Neural cell (in vitro differentiated cells): ENCODE measurements around the gene DCC. TPM values are rescaled to one million over a fixed set of nuclear protein-coding genes. Genes with fewer than 3 reads are reported as not detected.

Experiments
- H2AFZ ChIP-seq: fragments of 200-600, 300-800 bp; sonication (generic), shearing (Covaris generic); 2 replicates; pipeline ENCODE4 v1.6.0; 2014; ENCODE audit warnings: low read depth, mild to moderate bottlenecking, antibody characterized with exemption, low read length, moderate library complexity
- H3F3A ChIP-seq: fragments of 200-600 bp; shearing (Covaris generic); 2 replicates; pipeline ENCODE4 v1.6.1; 2016; ENCODE audit warnings: mild to moderate bottlenecking, moderate library complexity, mixed read lengths, antibody characterized with exemption, low read length; ENCODE audit not compliant: insufficient read depth, poor library complexity, severe bottlenecking
- H3K27ac ChIP-seq: fragments of 200-600, 300-800 bp; sonication (generic), shearing (Covaris generic); 2 replicates; pipeline ENCODE4 v1.5.1; 2014; ENCODE audit warnings: mild to moderate bottlenecking, low read length, moderate library complexity
- H3K27me3 ChIP-seq: fragments of 300-800, 200-600 bp; sonication (generic), shearing (Covaris generic); 2 replicates; pipeline ENCODE4 v1.6.0; 2014; ENCODE audit warnings: mild to moderate bottlenecking, low read depth, low read length, moderate library complexity; ENCODE audit not compliant: insufficient read depth
- H3K36me3 ChIP-seq: fragments of 300-800, 200-600 bp; sonication (generic), shearing (Covaris generic); 2 replicates; pipeline ENCODE4 v1.5.1; 2014; ENCODE audit warnings: mild to moderate bottlenecking, antibody characterized with exemption, low read length, moderate library complexity; ENCODE audit not compliant: insufficient read depth
- H3K4me2 ChIP-seq: fragments of 300-800, 200-600 bp; sonication (generic), shearing (Covaris generic); 2 replicates; pipeline ENCODE4 v1.6.0; 2014; ENCODE audit warnings: mild to moderate bottlenecking, low read length
- H3K4me3 ChIP-seq: fragments of 300-800, 200-600 bp; sonication (generic), shearing (Covaris generic); 2 replicates; pipeline ENCODE4 v1.5.1; 2014; ENCODE audit warnings: mild to moderate bottlenecking, low read length, moderate library complexity
- H3K79me2 ChIP-seq: fragments of 200-600 bp; shearing (Covaris generic); replicated peaks from 2 replicates; pipeline ENCODE4 v1.6.0; 2014; ENCODE audit warnings: mild to moderate bottlenecking, low read length, moderate library complexity; ENCODE audit not compliant: insufficient read depth
- H3K9ac ChIP-seq: fragments of 300-800, 200-600 bp; sonication (generic), shearing (Covaris generic); 2 replicates; pipeline ENCODE4 v1.6.1; 2016; ENCODE audit warnings: mild to moderate bottlenecking, low read length, mixed read lengths
- H3K9me2 ChIP-seq: fragments of 200-600 bp; shearing (Covaris generic); 2 replicates; pipeline ENCODE4 v1.6.1; 2016; ENCODE audit warnings: mild to moderate bottlenecking, low read length, mixed read lengths; ENCODE audit not compliant: insufficient read depth
- H3K9me3 ChIP-seq: fragments of 200-600, 300-800 bp; sonication (generic), shearing (Covaris generic); 2 replicates; pipeline ENCODE4 v1.6.1; 2016; ENCODE audit warnings: mild to moderate bottlenecking, mixed run types, low read length, moderate library complexity, mixed read lengths
- H4K20me1 ChIP-seq: fragments of 200-600 bp; shearing (Covaris generic); 2 replicates; pipeline ENCODE4 v1.6.1; 2016; ENCODE audit warnings: mild to moderate bottlenecking, mixed run types; ENCODE audit not compliant: insufficient read depth
- EP300 ChIP-seq: fragments of 450-650 bp; conservative IDR thresholded peaks from 2 replicates; pipeline ENCODE4 v1.6.1; 2014; ENCODE audit warnings: antibody characterized with exemption, mild to moderate bottlenecking, moderate library complexity; ENCODE audit not compliant: poor library complexity, severe bottlenecking
- EZH2 ChIP-seq: fragments of 200-600, 300-800 bp; shearing (Covaris generic), sonication (generic); IDR thresholded peaks from 2 replicates; pipeline ENCODE4 v1.6.1; 2014; ENCODE audit warnings: antibody characterized with exemption, low read length, borderline replicate concordance, mild to moderate bottlenecking; ENCODE audit not compliant: insufficient read depth, poor library complexity, severe bottlenecking
- MXI1 ChIP-seq: fragments of 450-650 bp; conservative IDR thresholded peaks from 2 replicates; pipeline ENCODE4 v1.6.1; 2014; ENCODE audit warnings: antibody characterized with exemption, mild to moderate bottlenecking; ENCODE audit not compliant: poor library complexity, severe bottlenecking
- POLR2AphosphoS5 ChIP-seq: IDR thresholded peaks from 2 replicates; pipeline ENCODE4 v1.6.1; 2012
- RAD21 ChIP-seq: fragments of 450-650 bp; conservative IDR thresholded peaks from 2 replicates; pipeline ENCODE4 v1.6.1; 2014; ENCODE audit warnings: antibody characterized with exemption, mild to moderate bottlenecking, moderate library complexity
- REST ChIP-seq: IDR thresholded peaks from 2 replicates; pipeline ENCODE4 v1.6.1; 2012; ENCODE audit warnings: borderline replicate concordance
- SMC3 ChIP-seq: fragments of 450-650 bp; conservative IDR thresholded peaks from 2 replicates; pipeline ENCODE4 v1.6.1; 2014; ENCODE audit warnings: antibody characterized with exemption, mild to moderate bottlenecking, moderate library complexity; ENCODE audit not compliant: poor library complexity
- TAF1 ChIP-seq: IDR thresholded peaks from 2 replicates; pipeline ENCODE4 v1.6.1; 2012; ENCODE audit warnings: low read depth
- polyA plus RNA-seq: library from polyadenylated mRNA; depleted of rRNA; stranded (reverse); fragments of >200 nt; gene quantifications from 2 replicates; pipeline ENCODE4 v1.2.3, GENCODE V29; 2014
- TF ChIP-seq, protein P1 (sequence below): fragments of 450-650 bp; IDR thresholded peaks from 2 replicates; pipeline ENCODE4 v1.5.1; 2014; ENCODE audit warnings: antibody characterized with exemption, mild to moderate bottlenecking, moderate library complexity; ENCODE audit not compliant: poor library complexity, severe bottlenecking

The DCC gene
- polyA plus RNA-seq, 1 donor from 2014 or later, result 40.7 TPM

DNA sequence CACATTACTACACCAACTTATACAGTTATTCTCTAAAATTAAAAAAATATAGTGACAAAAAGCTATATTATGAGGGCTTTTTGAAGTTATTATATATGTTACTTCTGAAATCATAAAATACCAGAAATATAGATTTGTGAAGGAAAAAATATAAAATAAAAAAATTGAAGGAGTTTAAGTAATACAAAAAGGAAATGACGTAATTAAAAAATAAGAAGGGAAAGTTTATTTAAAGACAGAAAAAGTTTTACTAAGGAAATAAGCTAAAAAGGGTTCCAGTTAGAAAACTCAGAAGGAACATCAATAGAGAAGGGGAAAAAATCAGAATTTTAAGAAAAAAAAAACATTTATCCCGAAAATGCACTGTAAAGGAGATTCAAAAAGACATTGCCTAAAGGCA, 1187.4 kb downstream of the DCC start:
- Histone ChIP-seq H3K9me2 (no peaks in the 10 kb centered on the region), H3K9me3 (no peaks in the 10 kb centered on the region), H3K27me3 (no peaks in the 10 kb centered on the region), H3F3A (no peaks in the 10 kb centered on the region), H3K4me2 (no peak overlapping the region), H3K27ac (no peak overlapping the region), H2AFZ (no peak overlapping the region), H4K20me1 (no peaks in the 10 kb centered on the region), H3K4me3 (no peak overlapping the region), H3K9ac (no peak overlapping the region), H3K79me2 (no peaks in the 10 kb centered on the region), H3K36me3 (peaks cover 4% of the 10 kb centered on the region)
- TF ChIP-seq RAD21 (no peak), POLR2AphosphoS5 (no peak), EZH2 (no peak), MXI1 (no peak)

DNA sequence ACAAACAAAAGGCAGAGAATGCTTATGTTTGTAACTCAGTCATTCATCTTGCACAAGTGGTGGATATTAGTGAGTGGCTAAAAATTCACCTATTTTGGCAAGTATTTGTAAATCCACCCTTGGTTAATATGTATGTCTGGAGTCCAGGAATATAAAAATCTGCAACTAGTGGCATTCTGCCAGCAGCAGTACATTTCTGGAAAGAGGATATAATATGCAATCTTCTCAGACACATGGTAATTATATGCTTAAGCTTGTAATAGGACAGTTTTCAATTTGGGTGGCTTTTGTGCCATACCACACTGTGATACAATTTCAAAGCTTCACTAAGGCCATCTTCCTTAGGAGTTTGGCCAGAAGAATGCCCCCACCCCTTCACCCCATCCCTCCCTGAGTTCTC, 1191.2 kb downstream of the DCC start:
- Histone ChIP-seq H3K4me3 (no peak overlapping the region), H3K9ac (no peak overlapping the region), H3K4me2 (no peak overlapping the region), H3F3A (no peaks in the 10 kb centered on the region), H4K20me1 (no peaks in the 10 kb centered on the region), H3K9me3 (no peaks in the 10 kb centered on the region), H3K36me3 (peaks cover 4% of the 10 kb centered on the region), H3K79me2 (no peaks in the 10 kb centered on the region), H3K27me3 (no peaks in the 10 kb centered on the region), H3K27ac (no peak overlapping the region), H3K9me2 (no peaks in the 10 kb centered on the region), H2AFZ (no peak overlapping the region)
- TF ChIP-seq EP300 (no peak), MXI1 (no peak), POLR2AphosphoS5 (no peak), SMC3 (no peak), REST (no peak), RAD21 (no peak), TAF1 (no peak), EZH2 (no peak)
- TF ChIP-seq, protein P1, sequence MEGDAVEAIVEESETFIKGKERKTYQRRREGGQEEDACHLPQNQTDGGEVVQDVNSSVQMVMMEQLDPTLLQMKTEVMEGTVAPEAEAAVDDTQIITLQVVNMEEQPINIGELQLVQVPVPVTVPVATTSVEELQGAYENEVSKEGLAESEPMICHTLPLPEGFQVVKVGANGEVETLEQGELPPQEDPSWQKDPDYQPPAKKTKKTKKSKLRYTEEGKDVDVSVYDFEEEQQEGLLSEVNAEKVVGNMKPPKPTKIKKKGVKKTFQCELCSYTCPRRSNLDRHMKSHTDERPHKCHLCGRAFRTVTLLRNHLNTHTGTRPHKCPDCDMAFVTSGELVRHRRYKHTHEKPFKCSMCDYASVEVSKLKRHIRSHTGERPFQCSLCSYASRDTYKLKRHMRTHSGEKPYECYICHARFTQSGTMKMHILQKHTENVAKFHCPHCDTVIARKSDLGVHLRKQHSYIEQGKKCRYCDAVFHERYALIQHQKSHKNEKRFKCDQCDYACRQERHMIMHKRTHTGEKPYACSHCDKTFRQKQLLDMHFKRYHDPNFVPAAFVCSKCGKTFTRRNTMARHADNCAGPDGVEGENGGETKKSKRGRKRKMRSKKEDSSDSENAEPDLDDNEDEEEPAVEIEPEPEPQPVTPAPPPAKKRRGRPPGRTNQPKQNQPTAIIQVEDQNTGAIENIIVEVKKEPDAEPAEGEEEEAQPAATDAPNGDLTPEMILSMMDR, result no peak

- Histone ChIP-seq H3K9ac (no peak overlapping the region), H3K9me2 (no peaks in the 10 kb centered on the region), H4K20me1 (no peaks in the 10 kb centered on the region), H3F3A (no peaks in the 10 kb centered on the region), H3K36me3 (peaks cover 4% of the 10 kb centered on the region), H3K27me3 (no peaks in the 10 kb centered on the region), H3K9me3 (no peaks in the 10 kb centered on the region), H3K4me3 (no peak overlapping the region), H3K4me2 (no peak overlapping the region), H3K79me2 (no peaks in the 10 kb centered on the region), H2AFZ (no peak overlapping the region), H3K27ac (no peak overlapping the region)
- TF ChIP-seq, protein P1, result no peak
These were observed 1191.9 kb downstream of the DCC start for GRCh38 chr18:53531896-53532295.
